Hepatocyte (in vitro differentiated cells): ENCODE measurements around the gene XXYLT1. TPM values are rescaled to one million over a fixed set of nuclear protein-coding genes. Genes with fewer than 3 reads are reported as not detected.

Source experiments
- DNase-seq: peaks from one replicate; pipeline ENCODE4 v3.0.0-alpha.2; 2016; ENCODE audit warnings: low spot score
- H2AFZ ChIP-seq: fragments of 200-600 bp; sonication (generic); 2 replicates; pipeline ENCODE4 v1.6.0; 2016; ENCODE audit warnings: antibody characterized with exemption, mild to moderate bottlenecking
- H3K27ac ChIP-seq: fragments of 200-600 bp; sonication (generic); 2 replicates; pipeline ENCODE4 v1.5.1; 2016; ENCODE audit warnings: mild to moderate bottlenecking
- H3K27me3 ChIP-seq: fragments of 200-600 bp; sonication (generic); 2 replicates; pipeline ENCODE4 v1.6.1; 2016
- H3K36me3 ChIP-seq: fragments of 200-600 bp; sonication (generic); replicated peaks from 2 replicates; pipeline ENCODE4 v1.5.1; 2016; ENCODE audit warnings: low read depth; ENCODE audit not compliant: insufficient read depth
- H3K4me1 ChIP-seq: fragments of 200-600 bp; sonication (generic); 2 replicates; pipeline ENCODE4 v1.5.1; 2016; ENCODE audit warnings: mild to moderate bottlenecking, moderate library complexity; ENCODE audit not compliant: insufficient read depth
- H3K4me2 ChIP-seq: fragments of 200-600 bp; sonication (generic); 2 replicates; pipeline ENCODE4 v1.6.0; 2016
- H3K4me3 ChIP-seq: fragments of 200-600 bp; sonication (generic); 2 replicates; pipeline ENCODE4 v1.5.1; 2016; ENCODE audit warnings: mild to moderate bottlenecking
- H3K79me2 ChIP-seq: fragments of 200-600 bp; sonication (generic); 2 replicates; pipeline ENCODE4 v1.6.0; 2017; ENCODE audit warnings: mild to moderate bottlenecking
- H3K9me2 ChIP-seq: fragments of 200-600 bp; sonication (generic); replicated peaks from 2 replicates; pipeline ENCODE4 v1.6.0; 2017; ENCODE audit warnings: mild to moderate bottlenecking; ENCODE audit not compliant: insufficient read depth
- H3K9me3 ChIP-seq: fragments of 200-600 bp; sonication (generic); 2 replicates; pipeline ENCODE4 v1.5.1; 2016; ENCODE audit warnings: low read depth, mild to moderate bottlenecking
- H4K20me1 ChIP-seq: fragments of 200-600 bp; sonication (generic); 2 replicates; pipeline ENCODE4 v1.6.0; 2016; ENCODE audit warnings: mild to moderate bottlenecking; ENCODE audit not compliant: insufficient read depth, poor library complexity, severe bottlenecking
- CTCF ChIP-seq: fragments of 200-600 bp; sonication (generic); IDR thresholded peaks from 2 replicates; pipeline ENCODE4 v1.5.1; 2016; ENCODE audit warnings: antibody characterized with exemption, mild to moderate bottlenecking; ENCODE audit not compliant: poor library complexity
- EZH2 ChIP-seq: fragments of 200-600 bp; sonication (generic); IDR thresholded peaks from 2 replicates; pipeline ENCODE4 v1.6.1; 2016; ENCODE audit warnings: antibody characterized with exemption, mild to moderate bottlenecking, borderline replicate concordance
- EZH2phosphoT487 ChIP-seq: fragments of 200-600 bp; sonication (generic); IDR thresholded peaks from one replicate; pipeline ENCODE4 v1.6.1; 2018; ENCODE audit warnings: antibody characterized with exemption, mild to moderate bottlenecking, low read depth, moderate library complexity; ENCODE audit not compliant: unreplicated experiment, severe bottlenecking
- WGBS: methylation state at CpG from one replicate; pipeline ENCODE4 v1.1.6; 2016; ENCODE audit warnings: low lambda C conversion rate; ENCODE audit errors: missing lambda C conversion rate; 5-methylcytosine and 5-hydroxymethylcytosine counted together
- polyA plus RNA-seq: library from polyadenylated mRNA; unstranded; fragments of >200 nt; fragmentation: Nextera tagmentation; extraction: Ambion mirVana; gene quantifications from 2 replicates; pipeline ENCODE4 v1.2.1, GENCODE V29; 2016
- total RNA-seq: library from RNA; depleted of rRNA; stranded (reverse); fragments of >200 nt; gene quantifications from 2 replicates; pipeline ENCODE4 v1.2.3, GENCODE V29; 2014

XXYLT1 gene
- total and polyA plus RNA-seq, 2 experiments from 2014 or later = 20.9 to 25.6 TPM

- 35% methylated on average over 13 of the region's 13 CpGs for WGBS
Observed at GRCh38 chr3:195030791-195031321, 240.1 kb downstream of the XXYLT1 start.

GRCh38 chr3:195028877-195029606, 241.9 kb downstream of the XXYLT1 start:
- Histone ChIP-seq H3K4me2 (no peak overlapping the region), H3K27ac (no peak overlapping the region), H3K36me3 (no peaks in the 10 kb centered on the region), H3K79me2 (no peaks in the 10 kb centered on the region), H3K4me3 (no peak overlapping the region), H3K9me3 (no peaks in the 10 kb centered on the region), H4K20me1 (no peaks in the 10 kb centered on the region), H3K27me3 (no peaks in the 10 kb centered on the region), H2AFZ (no peak overlapping the region), H3K9me2 (no peaks in the 10 kb centered on the region), H3K4me1 (peaks cover 36% of the 10 kb centered on the region)
- 70% methylated on average over 8 of the region's 8 CpGs for WGBS
- TF ChIP-seq EZH2 = no peak
- DNase-seq = no peak

More at GRCh38 chr3:195030791-195031321, 240.1 kb downstream of the XXYLT1 start:
- peak; percentile 53 for DNase-seq
- Histone ChIP-seq H2AFZ (peak overlapping the region; percentile 7), H3K4me2 (no peak overlapping the region), H3K9me3 (no peaks in the 10 kb centered on the region), H3K27ac (peak overlapping the region; percentile 68), H4K20me1 (no peaks in the 10 kb centered on the region), H3K4me1 (peaks cover 39% of the 10 kb centered on the region), H3K36me3 (no peaks in the 10 kb centered on the region), H3K9me2 (no peaks in the 10 kb centered on the region), H3K79me2 (no peaks in the 10 kb centered on the region), H3K27me3 (no peaks in the 10 kb centered on the region), H3K4me3 (no peak overlapping the region)
- TF ChIP-seq EZH2 = no peak
- no peak for TF ChIP-seq CTCF
- no peak for TF ChIP-seq EZH2phosphoT487

GRCh38 chr3:195025884-195026200, 245.1 kb downstream of the XXYLT1 start:
- Histone ChIP-seq H4K20me1 (no peaks in the 10 kb centered on the region), H3K27me3 (no peaks in the 10 kb centered on the region), H3K4me3 (no peak overlapping the region), H3K4me2 (no peak overlapping the region), H3K79me2 (no peaks in the 10 kb centered on the region), H3K4me1 (peaks cover 7% of the 10 kb centered on the region), H3K27ac (no peak overlapping the region), H3K36me3 (no peaks in the 10 kb centered on the region), H2AFZ (no peak overlapping the region), H3K9me3 (no peaks in the 10 kb centered on the region), H3K9me2 (no peaks in the 10 kb centered on the region)
- 63% methylated on average over 4 of the region's 4 CpGs for WGBS
- TF ChIP-seq EZH2 (no peak), EZH2phosphoT487 (no peak), CTCF (no peak)
- DNase-seq = no peak

GRCh38 chr3:195025056-195025883, 245.7 kb downstream of the XXYLT1 start:
- H2AFZ ChIP-seq = no peak overlapping the region
- no peaks in the 10 kb centered on the region for H3K9me3 ChIP-seq
- no peak for DNase-seq
- no peaks in the 10 kb centered on the region for H3K79me2 ChIP-seq
- no peaks in the 10 kb centered on the region for H3K36me3 ChIP-seq
- no peak overlapping the region for H3K27ac ChIP-seq
- TF ChIP-seq CTCF (no peak), EZH2 (no peak), EZH2phosphoT487 (no peak)
- H4K20me1 ChIP-seq = no peaks in the 10 kb centered on the region
- H3K4me3 ChIP-seq = no peak overlapping the region
- 80% methylated on average over 16 of the region's 17 CpGs for whole genome bisulfite sequencing
- peaks cover 1% of the 10 kb centered on the region for H3K4me1 ChIP-seq
- H3K4me2 ChIP-seq = no peak overlapping the region
- no peaks in the 10 kb centered on the region for H3K9me2 ChIP-seq
- H3K27me3 ChIP-seq = no peaks in the 10 kb centered on the region
